ENCODE results near the gene LCNL1.

LCNL1 gene

DNA sequence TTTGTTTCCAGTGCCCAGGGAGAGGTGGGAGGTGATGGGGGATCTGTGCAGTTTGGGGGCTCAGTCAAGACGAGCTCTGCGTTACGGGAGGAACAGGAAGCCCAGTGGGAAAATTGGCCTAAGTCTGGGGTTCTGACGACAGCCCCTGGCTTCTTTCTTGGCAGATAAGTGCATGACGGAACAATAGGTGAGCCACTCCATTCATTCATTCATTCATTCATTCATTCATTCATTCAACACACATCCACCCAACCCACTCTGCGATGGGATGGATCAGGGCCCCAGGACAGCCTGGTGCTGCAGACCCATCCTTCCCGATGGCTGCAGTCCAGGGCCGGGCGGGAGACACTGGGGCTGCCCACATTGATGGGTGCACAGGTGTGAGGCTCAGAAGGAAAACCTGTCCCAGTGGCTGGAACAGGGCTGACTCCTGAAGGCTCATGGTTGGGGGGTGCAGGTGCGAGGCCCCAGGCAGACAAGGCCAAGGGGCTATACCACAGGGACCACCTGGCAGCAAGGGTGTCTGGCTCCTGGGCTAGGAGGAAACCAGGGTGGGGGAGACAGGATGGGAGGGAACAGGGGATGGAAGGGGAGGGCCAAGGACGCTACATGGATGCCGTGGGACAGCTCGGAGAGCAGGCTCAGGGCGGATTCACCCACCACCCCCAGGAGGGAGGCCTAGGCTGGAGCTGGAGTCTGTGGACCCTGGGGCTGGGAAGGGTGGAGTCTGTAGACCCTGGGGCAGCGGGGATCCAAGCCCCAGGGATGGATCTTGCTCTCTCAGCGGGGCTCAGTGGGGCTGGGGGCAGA is 1.9 kb upstream of the LCNL1 start:
- DNase-seq (ENCODE audit: low spot score), result no peak
- H3K27me3 ChIP-seq (ENCODE audit: control insufficient read depth in 3 of 3, insufficient read depth in 3 of 3, low read depth in 1 of 3, low read length in 3 of 3), result peaks cover 4 to 71% (median 39%) of the 10 kb centered on the region in 3 experiments

DNA sequence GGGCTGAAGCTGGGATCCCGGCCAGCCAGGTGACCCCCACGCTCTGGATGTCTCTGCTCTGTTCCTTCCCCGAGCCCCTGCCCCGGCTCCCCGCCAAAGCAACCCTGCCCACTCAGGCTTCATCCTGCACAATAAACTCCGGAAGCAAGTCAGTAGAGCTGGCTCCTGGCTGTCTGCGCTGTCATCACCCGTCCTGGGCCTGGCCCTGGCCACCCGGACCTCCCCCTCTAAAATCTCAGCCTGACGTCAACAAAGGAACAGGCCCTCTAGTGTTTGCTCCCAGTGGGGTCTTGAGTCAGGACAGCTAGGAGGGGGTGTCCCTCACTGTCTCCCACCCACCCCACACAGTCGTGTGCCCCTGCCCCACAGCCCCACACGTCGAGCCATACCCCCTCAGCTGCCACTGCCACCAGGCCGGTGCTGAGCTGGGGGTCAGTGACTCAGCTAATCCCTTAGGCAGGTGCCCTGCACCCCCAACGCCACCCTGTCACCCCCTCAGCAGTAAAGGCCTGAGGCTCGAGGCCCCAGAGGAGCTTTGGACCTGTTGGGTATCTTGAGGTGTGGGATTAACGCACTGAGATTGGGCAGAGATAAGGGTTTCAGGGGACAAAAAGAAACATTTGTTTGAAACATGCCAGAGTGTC is 1.1 kb upstream of the LCNL1 start:
- DNase-seq (ENCODE audit: low spot score), result no peak
- no peaks in the 10 kb centered on the region for H3K9me3 ChIP-seq (replicated peaks in 1 of 2; ENCODE audit: control insufficient read depth in 2 of 2, insufficient read depth in 1 of 2, low read depth in 1 of 2, low read length in 2 of 2)
- no peak overlapping the region for H3K4me3 ChIP-seq (ENCODE audit: low read length in 2 of 2)
- H3K27me3 ChIP-seq (ENCODE audit: control insufficient read depth in 3 of 3, insufficient read depth in 3 of 3, low read depth in 1 of 3, low read length in 3 of 3), result peaks cover 4 to 64% (median 44%) of the 10 kb centered on the region in 3 experiments
- no peak overlapping the region for H3K4me2 ChIP-seq (ENCODE audit: insufficient read depth, low read length, poor library complexity, severe bottlenecking)
- H3K9ac ChIP-seq (ENCODE audit: low read depth, low read length, poor library complexity), result no peak overlapping the region
- H3K14ac ChIP-seq (ENCODE audit: low read length), result peak overlapping the region; percentile 56
- no peak overlapping the region for H2AFZ ChIP-seq (ENCODE audit: low read length)
- no CpG with 5 or more reads among the region's 17 CpGs for WGBS, 2 donors (ENCODE audit: extremely low coverage in 2 of 2, insufficient read length in 2 of 2, insufficient replicate concordance in 1 of 2)
- H3K79me1 ChIP-seq (ENCODE audit: low read depth, low read length), result no peaks in the 10 kb centered on the region
- no peak overlapping the region for H4K91ac ChIP-seq (ENCODE audit: low read depth, low read length, poor library complexity)
- H2BK12ac ChIP-seq (ENCODE audit: low read length), result no peak overlapping the region
- H2BK120ac ChIP-seq (ENCODE audit: low read depth, low read length), result no peak overlapping the region
- no peak overlapping the region for H3K23ac ChIP-seq (ENCODE audit: low read depth, low read length, poor library complexity)
- peak overlapping the region; percentile 76 for H2AK5ac ChIP-seq (ENCODE audit: low read depth, low read length)
- peak overlapping the region; percentile 66 for H2BK5ac ChIP-seq (ENCODE audit: low read length)
- no peak overlapping the region for H4K8ac ChIP-seq (ENCODE audit: low read depth, low read length)
- no peak overlapping the region for H3K18ac ChIP-seq (ENCODE audit: low read length)
- no peak overlapping the region for H3K4ac ChIP-seq (ENCODE audit: low read length)
- no peak overlapping the region for H3K27ac ChIP-seq (replicated peaks; ENCODE audit: low read length)
- H3K4me1 ChIP-seq (ENCODE audit: control insufficient read depth in 2 of 2, insufficient read depth in 1 of 2, low read depth in 1 of 2, low read length in 2 of 2), result peaks cover 0 to 10% of the 10 kb centered on the region in 2 donors
- H2BK15ac ChIP-seq (ENCODE audit: low read length), result no peak overlapping the region
- H3K36me3 ChIP-seq (replicated peaks in 1 of 2; ENCODE audit: control insufficient read depth in 2 of 2, insufficient read depth in 2 of 2, low read length in 2 of 2), result no peaks in the 10 kb centered on the region

More for the DNA sequence above, 1.9 kb upstream of the LCNL1 start:
- Histone ChIP-seq H4K91ac (ENCODE audit: low read depth, low read length, poor library complexity) (peak overlapping the region; percentile 53), H3K23ac (ENCODE audit: low read depth, low read length, poor library complexity) (peak overlapping the region; percentile 85), H3K9ac (ENCODE audit: low read depth, low read length, poor library complexity) (no peak overlapping the region), H2AK5ac (ENCODE audit: low read depth, low read length) (peak overlapping the region; percentile 84), H2BK12ac (ENCODE audit: low read length) (no peak overlapping the region), H2BK15ac (ENCODE audit: low read length) (peak overlapping the region; percentile 81), H3K4ac (ENCODE audit: low read length) (no peak overlapping the region), H3K9me3 (replicated peaks in 1 of 2; ENCODE audit: control insufficient read depth in 2 of 2, insufficient read depth in 1 of 2, low read depth in 1 of 2, low read length in 2 of 2) (no peaks in the 10 kb centered on the region), H3K79me1 (ENCODE audit: low read depth, low read length) (no peaks in the 10 kb centered on the region), H3K4me1 (ENCODE audit: control insufficient read depth in 2 of 2, insufficient read depth in 1 of 2, low read depth in 1 of 2, low read length in 2 of 2) (peaks cover 0 to 10% of the 10 kb centered on the region in 2 donors), H2BK120ac (ENCODE audit: low read depth, low read length) (peak overlapping the region; percentile 17), H2BK5ac (ENCODE audit: low read length) (peak overlapping the region; percentile 66), H3K4me2 (ENCODE audit: insufficient read depth, low read length, poor library complexity, severe bottlenecking) (no peak overlapping the region), H3K14ac (ENCODE audit: low read length) (peak overlapping the region; percentile 56), H3K18ac (ENCODE audit: low read length) (peak overlapping the region; percentile 71), H4K8ac (ENCODE audit: low read depth, low read length) (no peak overlapping the region), H3K36me3 (replicated peaks in 1 of 2; ENCODE audit: control insufficient read depth in 2 of 2, insufficient read depth in 2 of 2, low read length in 2 of 2) (no peaks in the 10 kb centered on the region), H2AFZ (ENCODE audit: low read length) (no peak overlapping the region), H3K4me3 (ENCODE audit: low read length in 2 of 2) (no peak overlapping the region), H3K27ac (replicated peaks; ENCODE audit: low read length) (no peak overlapping the region)
- WGBS, 2 donors (ENCODE audit: extremely low coverage in 2 of 2, insufficient read length in 2 of 2, insufficient replicate concordance in 1 of 2), result no CpG with 5 or more reads among the region's 16 CpGs

DNA sequence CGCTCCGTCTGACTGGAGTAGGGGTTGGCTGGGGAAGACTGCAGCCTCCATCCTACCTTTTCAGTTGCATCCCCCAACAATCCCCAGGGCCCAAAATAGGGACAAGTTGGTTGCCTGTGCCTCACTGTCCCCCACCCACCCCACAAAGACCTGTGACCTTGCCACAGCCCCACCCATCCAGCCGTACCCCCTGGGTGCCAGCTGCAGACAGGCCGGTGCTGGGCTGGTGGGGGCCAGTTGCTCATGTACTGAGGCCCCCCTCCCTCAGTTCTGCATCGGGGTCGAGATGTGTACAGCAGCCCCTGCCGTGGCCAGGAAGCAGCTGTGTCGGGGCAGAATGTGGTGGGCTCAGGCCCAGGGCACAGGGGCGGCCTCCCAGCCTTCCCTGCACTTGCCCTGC is 374 bp downstream of the LCNL1 start:
- Histone ChIP-seq H3K27ac (replicated peaks; ENCODE audit: low read length) (no peak overlapping the region), H2AFZ (ENCODE audit: low read length) (no peak overlapping the region), H3K4me1 (ENCODE audit: control insufficient read depth in 2 of 2, insufficient read depth in 1 of 2, low read depth in 1 of 2, low read length in 2 of 2) (peaks cover 0 to 2% of the 10 kb centered on the region in 2 donors), H3K9ac (ENCODE audit: low read depth, low read length, poor library complexity) (peak overlapping the region; percentile 60), H3K36me3 (replicated peaks in 1 of 2; ENCODE audit: control insufficient read depth in 2 of 2, insufficient read depth in 2 of 2, low read length in 2 of 2) (no peaks in the 10 kb centered on the region), H3K27me3 (ENCODE audit: control insufficient read depth in 3 of 3, insufficient read depth in 3 of 3, low read depth in 1 of 3, low read length in 3 of 3) (peaks cover 4 to 52% (median 36%) of the 10 kb centered on the region in 3 experiments), H2AK5ac (ENCODE audit: low read depth, low read length) (peak overlapping the region; percentile 90), H3K23ac (ENCODE audit: low read depth, low read length, poor library complexity) (peak overlapping the region; percentile 65), H2BK120ac (ENCODE audit: low read depth, low read length) (no peak overlapping the region), H4K8ac (ENCODE audit: low read depth, low read length) (no peak overlapping the region), H3K4me2 (ENCODE audit: insufficient read depth, low read length, poor library complexity, severe bottlenecking) (no peak overlapping the region), H3K4ac (ENCODE audit: low read length) (no peak overlapping the region), H4K91ac (ENCODE audit: low read depth, low read length, poor library complexity) (no peak overlapping the region), H2BK5ac (ENCODE audit: low read length) (no peak overlapping the region), H3K14ac (ENCODE audit: low read length) (no peak overlapping the region), H3K4me3 (ENCODE audit: low read length in 2 of 2) (no peak overlapping the region), H2BK12ac (ENCODE audit: low read length) (peak overlapping the region; percentile 46), H2BK15ac (ENCODE audit: low read length) (peak overlapping the region; percentile 20), H3K18ac (ENCODE audit: low read length) (no peak overlapping the region), H3K79me1 (ENCODE audit: low read depth, low read length) (no peaks in the 10 kb centered on the region), H3K9me3 (replicated peaks in 1 of 2; ENCODE audit: control insufficient read depth in 2 of 2, insufficient read depth in 1 of 2, low read depth in 1 of 2, low read length in 2 of 2) (no peaks in the 10 kb centered on the region)
- DNase-seq (ENCODE audit: low spot score), result no peak
- no CpG with 5 or more reads among the region's 9 CpGs for WGBS, 2 donors (ENCODE audit: extremely low coverage in 2 of 2, insufficient read length in 2 of 2, insufficient replicate concordance in 1 of 2)

DNA sequence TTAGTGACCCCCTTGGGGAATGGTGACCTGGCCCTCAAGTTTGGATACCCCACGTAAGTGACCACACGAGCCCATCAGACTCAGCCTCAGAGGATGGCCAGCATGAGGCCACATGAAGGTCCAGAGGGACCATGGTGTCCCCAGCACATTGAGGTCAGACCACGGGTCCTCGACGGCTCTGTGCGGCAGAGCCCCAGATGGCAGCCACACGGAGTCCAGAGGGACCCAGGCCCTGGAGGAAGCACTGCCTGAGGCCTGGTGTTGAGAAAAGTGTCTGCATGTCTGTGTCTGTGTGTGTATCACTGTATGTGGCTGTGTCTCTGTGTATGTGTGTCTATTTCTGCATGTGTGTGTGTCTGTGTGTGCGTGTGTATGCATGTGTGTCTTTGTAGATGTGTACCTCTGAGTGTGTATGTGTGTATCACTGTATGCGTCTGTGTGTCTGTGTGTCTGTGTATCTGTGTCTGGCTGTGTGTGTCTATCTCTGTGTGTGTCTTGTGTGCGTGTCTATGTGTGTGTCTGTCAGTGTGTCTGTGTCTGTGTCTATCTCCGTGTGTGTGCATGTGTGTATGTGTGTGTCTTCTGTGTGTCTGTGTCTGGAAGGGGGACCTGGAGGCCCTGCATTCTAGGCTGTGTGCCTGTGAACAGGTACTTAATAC is 992 bp downstream of the LCNL1 start:
- H3K18ac ChIP-seq (ENCODE audit: low read length), result no peak overlapping the region
- peaks cover 4 to 51% (median 36%) of the 10 kb centered on the region in 3 experiments for H3K27me3 ChIP-seq (ENCODE audit: control insufficient read depth in 3 of 3, insufficient read depth in 3 of 3, low read depth in 1 of 3, low read length in 3 of 3)
- no peak overlapping the region for H2AFZ ChIP-seq (ENCODE audit: low read length)
- H3K79me1 ChIP-seq (ENCODE audit: low read depth, low read length), result no peaks in the 10 kb centered on the region
- H3K36me3 ChIP-seq (replicated peaks in 1 of 2; ENCODE audit: control insufficient read depth in 2 of 2, insufficient read depth in 2 of 2, low read length in 2 of 2), result no peaks in the 10 kb centered on the region
- no peak overlapping the region for H4K8ac ChIP-seq (ENCODE audit: low read depth, low read length)
- no peak overlapping the region for H4K91ac ChIP-seq (ENCODE audit: low read depth, low read length, poor library complexity)
- H3K4me3 ChIP-seq (ENCODE audit: low read length in 2 of 2), result peak overlapping the region in 1 of 2 donors; percentile 18
- H2BK120ac ChIP-seq (ENCODE audit: low read depth, low read length), result no peak overlapping the region
- H2BK12ac ChIP-seq (ENCODE audit: low read length), result peak overlapping the region; percentile 46
- no CpG with 5 or more reads among the region's 11 CpGs for WGBS, 2 donors (ENCODE audit: extremely low coverage in 2 of 2, insufficient read length in 2 of 2, insufficient replicate concordance in 1 of 2)
- H3K27ac ChIP-seq (replicated peaks; ENCODE audit: low read length), result no peak overlapping the region
- no peak overlapping the region for H3K4ac ChIP-seq (ENCODE audit: low read length)
- no peak overlapping the region for H3K9ac ChIP-seq (ENCODE audit: low read depth, low read length, poor library complexity)
- H3K23ac ChIP-seq (ENCODE audit: low read depth, low read length, poor library complexity), result no peak overlapping the region
- peak overlapping the region; percentile 90 for H2AK5ac ChIP-seq (ENCODE audit: low read depth, low read length)
- DNase-seq (ENCODE audit: low spot score), result no peak
- no peak overlapping the region for H3K4me2 ChIP-seq (ENCODE audit: insufficient read depth, low read length, poor library complexity, severe bottlenecking)
- H3K4me1 ChIP-seq (ENCODE audit: control insufficient read depth in 2 of 2, insufficient read depth in 1 of 2, low read depth in 1 of 2, low read length in 2 of 2), result peaks cover 0 to 2% of the 10 kb centered on the region in 2 donors
- no peak overlapping the region for H3K14ac ChIP-seq (ENCODE audit: low read length)
- no peak overlapping the region for H2BK15ac ChIP-seq (ENCODE audit: low read length)
- no peaks in the 10 kb centered on the region for H3K9me3 ChIP-seq (replicated peaks in 1 of 2; ENCODE audit: control insufficient read depth in 2 of 2, insufficient read depth in 1 of 2, low read depth in 1 of 2, low read length in 2 of 2)
- H2BK5ac ChIP-seq (ENCODE audit: low read length), result no peak overlapping the region
